Neural cell (in vitro differentiated cells): ENCODE results near the gene UPK1B. TPM values are rescaled to one million over a fixed set of nuclear protein-coding genes. Genes with fewer than 3 reads are reported as not detected.

ENCODE experiments used
- H2AFZ ChIP-seq: fragments of 200-600, 300-800 bp; sonication (generic), shearing (Covaris generic); 2 replicates; pipeline ENCODE4 v1.6.0; 2014; ENCODE audit warnings: low read depth, mild to moderate bottlenecking, antibody characterized with exemption, low read length, moderate library complexity
- H3F3A ChIP-seq: fragments of 200-600 bp; shearing (Covaris generic); 2 replicates; pipeline ENCODE4 v1.6.1; 2016; ENCODE audit warnings: mild to moderate bottlenecking, moderate library complexity, mixed read lengths, antibody characterized with exemption, low read length; ENCODE audit not compliant: insufficient read depth, poor library complexity, severe bottlenecking
- H3K27ac ChIP-seq: fragments of 200-600, 300-800 bp; sonication (generic), shearing (Covaris generic); 2 replicates; pipeline ENCODE4 v1.5.1; 2014; ENCODE audit warnings: mild to moderate bottlenecking, low read length, moderate library complexity
- H3K27me3 ChIP-seq: fragments of 300-800, 200-600 bp; sonication (generic), shearing (Covaris generic); 2 replicates; pipeline ENCODE4 v1.6.0; 2014; ENCODE audit warnings: mild to moderate bottlenecking, low read depth, low read length, moderate library complexity; ENCODE audit not compliant: insufficient read depth
- H3K36me3 ChIP-seq: fragments of 300-800, 200-600 bp; sonication (generic), shearing (Covaris generic); 2 replicates; pipeline ENCODE4 v1.5.1; 2014; ENCODE audit warnings: mild to moderate bottlenecking, antibody characterized with exemption, low read length, moderate library complexity; ENCODE audit not compliant: insufficient read depth
- H3K4me2 ChIP-seq: fragments of 300-800, 200-600 bp; sonication (generic), shearing (Covaris generic); 2 replicates; pipeline ENCODE4 v1.6.0; 2014; ENCODE audit warnings: mild to moderate bottlenecking, low read length
- H3K4me3 ChIP-seq: fragments of 300-800, 200-600 bp; sonication (generic), shearing (Covaris generic); 2 replicates; pipeline ENCODE4 v1.5.1; 2014; ENCODE audit warnings: mild to moderate bottlenecking, low read length, moderate library complexity
- H3K79me2 ChIP-seq: fragments of 200-600 bp; shearing (Covaris generic); replicated peaks from 2 replicates; pipeline ENCODE4 v1.6.0; 2014; ENCODE audit warnings: mild to moderate bottlenecking, low read length, moderate library complexity; ENCODE audit not compliant: insufficient read depth
- H3K9ac ChIP-seq: fragments of 300-800, 200-600 bp; sonication (generic), shearing (Covaris generic); 2 replicates; pipeline ENCODE4 v1.6.1; 2016; ENCODE audit warnings: mild to moderate bottlenecking, low read length, mixed read lengths
- H3K9me2 ChIP-seq: fragments of 200-600 bp; shearing (Covaris generic); 2 replicates; pipeline ENCODE4 v1.6.1; 2016; ENCODE audit warnings: mild to moderate bottlenecking, low read length, mixed read lengths; ENCODE audit not compliant: insufficient read depth
- H3K9me3 ChIP-seq: fragments of 200-600, 300-800 bp; sonication (generic), shearing (Covaris generic); 2 replicates; pipeline ENCODE4 v1.6.1; 2016; ENCODE audit warnings: mild to moderate bottlenecking, mixed run types, low read length, moderate library complexity, mixed read lengths
- H4K20me1 ChIP-seq: fragments of 200-600 bp; shearing (Covaris generic); 2 replicates; pipeline ENCODE4 v1.6.1; 2016; ENCODE audit warnings: mild to moderate bottlenecking, mixed run types; ENCODE audit not compliant: insufficient read depth
- EP300 ChIP-seq: fragments of 450-650 bp; conservative IDR thresholded peaks from 2 replicates; pipeline ENCODE4 v1.6.1; 2014; ENCODE audit warnings: antibody characterized with exemption, mild to moderate bottlenecking, moderate library complexity; ENCODE audit not compliant: poor library complexity, severe bottlenecking
- EZH2 ChIP-seq: fragments of 200-600, 300-800 bp; shearing (Covaris generic), sonication (generic); IDR thresholded peaks from 2 replicates; pipeline ENCODE4 v1.6.1; 2014; ENCODE audit warnings: antibody characterized with exemption, low read length, borderline replicate concordance, mild to moderate bottlenecking; ENCODE audit not compliant: insufficient read depth, poor library complexity, severe bottlenecking
- MXI1 ChIP-seq: fragments of 450-650 bp; conservative IDR thresholded peaks from 2 replicates; pipeline ENCODE4 v1.6.1; 2014; ENCODE audit warnings: antibody characterized with exemption, mild to moderate bottlenecking; ENCODE audit not compliant: poor library complexity, severe bottlenecking
- POLR2AphosphoS5 ChIP-seq: IDR thresholded peaks from 2 replicates; pipeline ENCODE4 v1.6.1; 2012
- RAD21 ChIP-seq: fragments of 450-650 bp; conservative IDR thresholded peaks from 2 replicates; pipeline ENCODE4 v1.6.1; 2014; ENCODE audit warnings: antibody characterized with exemption, mild to moderate bottlenecking, moderate library complexity
- REST ChIP-seq: IDR thresholded peaks from 2 replicates; pipeline ENCODE4 v1.6.1; 2012; ENCODE audit warnings: borderline replicate concordance
- SMC3 ChIP-seq: fragments of 450-650 bp; conservative IDR thresholded peaks from 2 replicates; pipeline ENCODE4 v1.6.1; 2014; ENCODE audit warnings: antibody characterized with exemption, mild to moderate bottlenecking, moderate library complexity; ENCODE audit not compliant: poor library complexity
- TAF1 ChIP-seq: IDR thresholded peaks from 2 replicates; pipeline ENCODE4 v1.6.1; 2012; ENCODE audit warnings: low read depth
- polyA plus RNA-seq: library from polyadenylated mRNA; depleted of rRNA; stranded (reverse); fragments of >200 nt; gene quantifications from 2 replicates; pipeline ENCODE4 v1.2.3, GENCODE V29; 2014
- TF ChIP-seq, protein P1 (sequence below): fragments of 450-650 bp; IDR thresholded peaks from 2 replicates; pipeline ENCODE4 v1.5.1; 2014; ENCODE audit warnings: antibody characterized with exemption, mild to moderate bottlenecking, moderate library complexity; ENCODE audit not compliant: poor library complexity, severe bottlenecking

The UPK1B gene
- polyA plus RNA-seq, 1 donor from 2014 or later: not detected

DNA sequence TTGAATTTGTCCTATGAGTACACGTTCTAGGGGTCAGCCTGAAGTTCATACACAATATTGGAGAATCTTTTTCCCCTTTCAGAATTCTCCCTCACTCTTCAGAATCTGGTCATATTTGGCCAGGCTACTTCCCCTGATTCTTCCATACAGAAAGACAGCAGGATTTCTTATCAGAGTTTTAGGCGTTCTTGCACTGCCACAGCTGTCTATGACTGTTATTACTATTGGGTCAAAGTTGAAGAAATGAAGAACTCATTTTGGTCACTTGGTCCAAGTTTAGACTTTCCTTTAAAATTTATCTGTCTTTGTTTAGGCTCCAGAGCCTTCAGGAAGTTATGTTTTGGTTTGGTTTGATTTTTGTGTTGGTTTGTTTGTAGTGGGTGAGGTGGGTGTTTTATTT, 15.4 kb upstream of the UPK1B start:
- no peaks in the 10 kb centered on the region for H3K9me2 ChIP-seq
- no peaks in the 10 kb centered on the region for H3K79me2 ChIP-seq
- no peak for TF ChIP-seq RAD21
- TF ChIP-seq MXI1: no peak
- no peak for TF ChIP-seq EP300
- TF ChIP-seq POLR2AphosphoS5: no peak
- TF ChIP-seq REST: no peak
- TF ChIP-seq, protein P1, sequence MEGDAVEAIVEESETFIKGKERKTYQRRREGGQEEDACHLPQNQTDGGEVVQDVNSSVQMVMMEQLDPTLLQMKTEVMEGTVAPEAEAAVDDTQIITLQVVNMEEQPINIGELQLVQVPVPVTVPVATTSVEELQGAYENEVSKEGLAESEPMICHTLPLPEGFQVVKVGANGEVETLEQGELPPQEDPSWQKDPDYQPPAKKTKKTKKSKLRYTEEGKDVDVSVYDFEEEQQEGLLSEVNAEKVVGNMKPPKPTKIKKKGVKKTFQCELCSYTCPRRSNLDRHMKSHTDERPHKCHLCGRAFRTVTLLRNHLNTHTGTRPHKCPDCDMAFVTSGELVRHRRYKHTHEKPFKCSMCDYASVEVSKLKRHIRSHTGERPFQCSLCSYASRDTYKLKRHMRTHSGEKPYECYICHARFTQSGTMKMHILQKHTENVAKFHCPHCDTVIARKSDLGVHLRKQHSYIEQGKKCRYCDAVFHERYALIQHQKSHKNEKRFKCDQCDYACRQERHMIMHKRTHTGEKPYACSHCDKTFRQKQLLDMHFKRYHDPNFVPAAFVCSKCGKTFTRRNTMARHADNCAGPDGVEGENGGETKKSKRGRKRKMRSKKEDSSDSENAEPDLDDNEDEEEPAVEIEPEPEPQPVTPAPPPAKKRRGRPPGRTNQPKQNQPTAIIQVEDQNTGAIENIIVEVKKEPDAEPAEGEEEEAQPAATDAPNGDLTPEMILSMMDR: no peak
- no peaks in the 10 kb centered on the region for H3K36me3 ChIP-seq
- no peak overlapping the region for H3K4me3 ChIP-seq
- no peaks in the 10 kb centered on the region for H3K9me3 ChIP-seq
- H3K4me2 ChIP-seq: no peak overlapping the region
- H3K9ac ChIP-seq: no peak overlapping the region
- no peak overlapping the region for H3K27ac ChIP-seq
- no peak overlapping the region for H2AFZ ChIP-seq
- H3F3A ChIP-seq: no peaks in the 10 kb centered on the region
- no peaks in the 10 kb centered on the region for H4K20me1 ChIP-seq
- no peaks in the 10 kb centered on the region for H3K27me3 ChIP-seq

DNA sequence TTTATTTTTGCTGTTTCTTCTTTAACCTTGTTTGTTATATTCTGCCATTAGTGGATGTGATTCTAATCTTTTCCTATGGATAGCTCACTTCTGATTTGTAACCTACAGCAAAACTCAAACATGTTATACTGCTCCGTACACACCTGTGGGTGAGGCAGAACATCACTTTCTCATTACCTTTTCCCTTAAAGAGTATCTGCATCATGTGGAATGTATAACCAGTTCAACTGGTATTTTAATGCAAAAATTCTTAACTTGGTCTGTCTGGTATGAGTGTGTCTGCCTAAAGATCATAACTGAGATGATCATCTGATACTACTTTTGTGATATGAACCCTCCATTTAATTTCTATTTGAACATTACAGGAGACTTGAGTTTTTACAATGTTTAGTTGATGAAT, 13.0 kb upstream of the UPK1B start:
- H3K4me3 ChIP-seq: no peak overlapping the region
- no peak overlapping the region for H3K4me2 ChIP-seq
- H2AFZ ChIP-seq: no peak overlapping the region
- no peaks in the 10 kb centered on the region for H3K9me3 ChIP-seq
- no peaks in the 10 kb centered on the region for H3K9me2 ChIP-seq
- no peaks in the 10 kb centered on the region for H4K20me1 ChIP-seq
- H3K27ac ChIP-seq: no peak overlapping the region
- TF ChIP-seq EZH2 (no peak), TAF1 (no peak), POLR2AphosphoS5 (no peak), EP300 (no peak), REST (no peak), MXI1 (no peak), SMC3 (no peak), RAD21 (no peak)
- TF ChIP-seq, protein P1: no peak
- H3F3A ChIP-seq: no peaks in the 10 kb centered on the region
- H3K27me3 ChIP-seq: no peaks in the 10 kb centered on the region
- no peaks in the 10 kb centered on the region for H3K36me3 ChIP-seq
- H3K79me2 ChIP-seq: no peaks in the 10 kb centered on the region
- H3K9ac ChIP-seq: no peak overlapping the region
